ENCODE measurements around the gene IFNGR1. TPM values are rescaled to one million over a fixed set of nuclear protein-coding genes. Genes with fewer than 3 reads are reported as not detected.

The IFNGR1 gene
- total and polyA plus RNA-seq, 2 experiments from 2014 or later, result 83.6 to 127 TPM

- no peaks in the 10 kb centered on the region for H3K36me3 ChIP-seq (replicated peaks; ENCODE audit: insufficient read depth, low read depth)
- no peaks in the 10 kb centered on the region for H3K4me1 ChIP-seq (ENCODE audit: insufficient read depth)
- no peaks in the 10 kb centered on the region for H4K20me1 ChIP-seq (ENCODE audit: insufficient read depth, poor library complexity, severe bottlenecking)
- peaks cover 13% of the 10 kb centered on the region for H3K9me3 ChIP-seq (ENCODE audit: low read depth)
- no peak overlapping the region for H3K4me2 ChIP-seq
- no peak for DNase-seq (ENCODE audit: low spot score)
- no peaks in the 10 kb centered on the region for H3K9me2 ChIP-seq (replicated peaks; ENCODE audit: insufficient read depth)
- no peak overlapping the region for H2AFZ ChIP-seq
- TF ChIP-seq, protein P1, sequence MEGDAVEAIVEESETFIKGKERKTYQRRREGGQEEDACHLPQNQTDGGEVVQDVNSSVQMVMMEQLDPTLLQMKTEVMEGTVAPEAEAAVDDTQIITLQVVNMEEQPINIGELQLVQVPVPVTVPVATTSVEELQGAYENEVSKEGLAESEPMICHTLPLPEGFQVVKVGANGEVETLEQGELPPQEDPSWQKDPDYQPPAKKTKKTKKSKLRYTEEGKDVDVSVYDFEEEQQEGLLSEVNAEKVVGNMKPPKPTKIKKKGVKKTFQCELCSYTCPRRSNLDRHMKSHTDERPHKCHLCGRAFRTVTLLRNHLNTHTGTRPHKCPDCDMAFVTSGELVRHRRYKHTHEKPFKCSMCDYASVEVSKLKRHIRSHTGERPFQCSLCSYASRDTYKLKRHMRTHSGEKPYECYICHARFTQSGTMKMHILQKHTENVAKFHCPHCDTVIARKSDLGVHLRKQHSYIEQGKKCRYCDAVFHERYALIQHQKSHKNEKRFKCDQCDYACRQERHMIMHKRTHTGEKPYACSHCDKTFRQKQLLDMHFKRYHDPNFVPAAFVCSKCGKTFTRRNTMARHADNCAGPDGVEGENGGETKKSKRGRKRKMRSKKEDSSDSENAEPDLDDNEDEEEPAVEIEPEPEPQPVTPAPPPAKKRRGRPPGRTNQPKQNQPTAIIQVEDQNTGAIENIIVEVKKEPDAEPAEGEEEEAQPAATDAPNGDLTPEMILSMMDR (IDR thresholded peaks at IDR 0.05; ENCODE audit: poor library complexity), result no peak
- no peak for TF ChIP-seq EZH2phosphoT487 (IDR thresholded peaks at IDR 0.05; ENCODE audit: low read depth, severe bottlenecking, unreplicated experiment)
- no peak for TF ChIP-seq EZH2 (IDR thresholded peaks at IDR 0.05; ENCODE audit: borderline replicate concordance)
- no peak overlapping the region for H3K4me3 ChIP-seq
- 76% methylated on average over 3 of the region's 3 CpGs for WGBS (ENCODE audit: low lambda C conversion rate, missing lambda C conversion rate)
- no peaks in the 10 kb centered on the region for H3K27me3 ChIP-seq
- H3K79me2 ChIP-seq, result no peaks in the 10 kb centered on the region
- H3K27ac ChIP-seq, result no peak overlapping the region
Observed at GRCh38 chr6:137181891-137182653, 37.1 kb downstream of the IFNGR1 start.

GRCh38 chr6:137177611-137178010, 41.6 kb downstream of the IFNGR1 start:
- Histone ChIP-seq H4K20me1 (ENCODE audit: insufficient read depth, poor library complexity, severe bottlenecking) (no peaks in the 10 kb centered on the region), H3K9me2 (replicated peaks; ENCODE audit: insufficient read depth) (no peaks in the 10 kb centered on the region), H3K79me2 (no peaks in the 10 kb centered on the region), H3K4me1 (ENCODE audit: insufficient read depth) (no peaks in the 10 kb centered on the region), H3K36me3 (replicated peaks; ENCODE audit: insufficient read depth, low read depth) (no peaks in the 10 kb centered on the region), H3K4me2 (no peak overlapping the region), H3K4me3 (no peak overlapping the region), H3K9me3 (ENCODE audit: low read depth) (peaks cover 10% of the 10 kb centered on the region), H3K27me3 (no peaks in the 10 kb centered on the region), H3K27ac (no peak overlapping the region), H2AFZ (no peak overlapping the region)
- WGBS (ENCODE audit: low lambda C conversion rate, missing lambda C conversion rate), result 100% methylated on average over 1 of the region's 1 CpG
- no peak for DNase-seq (ENCODE audit: low spot score)
- TF ChIP-seq EZH2 (IDR thresholded peaks at IDR 0.05; ENCODE audit: borderline replicate concordance) (no peak), EZH2phosphoT487 (IDR thresholded peaks at IDR 0.05; ENCODE audit: low read depth, severe bottlenecking, unreplicated experiment) (no peak)
- TF ChIP-seq, protein P1 (IDR thresholded peaks at IDR 0.05; ENCODE audit: poor library complexity), result no peak

DNA sequence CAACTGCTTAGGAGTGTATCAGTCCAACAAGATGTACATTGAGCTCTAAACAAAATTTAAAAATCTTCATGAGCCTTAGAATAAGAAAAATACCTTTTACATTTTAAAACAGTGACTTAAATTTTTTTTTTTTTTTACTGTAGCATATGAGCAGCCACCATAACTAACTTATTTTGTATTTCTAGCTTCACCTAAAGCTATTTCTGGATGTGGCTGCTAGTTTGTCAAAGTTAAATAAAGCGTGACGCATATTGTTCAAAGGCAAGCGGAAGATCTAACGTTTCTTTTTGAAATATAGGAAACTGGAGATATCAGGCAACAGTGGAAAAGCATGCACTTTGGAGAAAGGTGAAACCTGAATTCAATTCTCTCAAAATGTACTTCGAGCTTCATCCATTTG, 42.5 kb downstream of the IFNGR1 start:
- Histone ChIP-seq H3K79me2 (no peaks in the 10 kb centered on the region), H3K27ac (no peak overlapping the region), H3K36me3 (replicated peaks; ENCODE audit: insufficient read depth, low read depth) (no peaks in the 10 kb centered on the region), H4K20me1 (ENCODE audit: insufficient read depth, poor library complexity, severe bottlenecking) (no peaks in the 10 kb centered on the region), H3K4me1 (ENCODE audit: insufficient read depth) (no peaks in the 10 kb centered on the region), H2AFZ (no peak overlapping the region), H3K9me2 (replicated peaks; ENCODE audit: insufficient read depth) (no peaks in the 10 kb centered on the region), H3K9me3 (ENCODE audit: low read depth) (peaks cover 1% of the 10 kb centered on the region), H3K4me2 (no peak overlapping the region), H3K4me3 (no peak overlapping the region), H3K27me3 (no peaks in the 10 kb centered on the region)
- 88% methylated on average over 5 of the region's 5 CpGs for WGBS (ENCODE audit: low lambda C conversion rate, missing lambda C conversion rate)
- TF ChIP-seq EZH2 (IDR thresholded peaks at IDR 0.05; ENCODE audit: borderline replicate concordance), result no peak
- TF ChIP-seq, protein P1 (IDR thresholded peaks at IDR 0.05; ENCODE audit: poor library complexity), result no peak
- TF ChIP-seq EZH2phosphoT487 (IDR thresholded peaks at IDR 0.05; ENCODE audit: low read depth, severe bottlenecking, unreplicated experiment), result no peak
- DNase-seq (ENCODE audit: low spot score), result no peak
